AG09309 (cell line): ENCODE results near the gene SOBP.

Experiments
- DNase-seq: peaks from one replicate; pipeline ENCODE4 v3.0.0-alpha.2; 2010; ENCODE audit warnings: low read depth
- H3K4me3 ChIP-seq: 2 replicates; pipeline ENCODE4 v1.5.1; 2011; ENCODE audit warnings: mild to moderate bottlenecking, low read depth, low read length, moderate library complexity; ENCODE audit not compliant: control insufficient read depth
- TF ChIP-seq, protein P1 (sequence below): IDR thresholded peaks from 2 replicates; pipeline ENCODE4 v1.5.1; 2011; ENCODE audit warnings: mild to moderate bottlenecking, low read depth, low read length, inconsistent platforms; ENCODE audit not compliant: insufficient read depth, control insufficient read depth; ENCODE audit errors: missing control alignments

The SOBP gene

DNA sequence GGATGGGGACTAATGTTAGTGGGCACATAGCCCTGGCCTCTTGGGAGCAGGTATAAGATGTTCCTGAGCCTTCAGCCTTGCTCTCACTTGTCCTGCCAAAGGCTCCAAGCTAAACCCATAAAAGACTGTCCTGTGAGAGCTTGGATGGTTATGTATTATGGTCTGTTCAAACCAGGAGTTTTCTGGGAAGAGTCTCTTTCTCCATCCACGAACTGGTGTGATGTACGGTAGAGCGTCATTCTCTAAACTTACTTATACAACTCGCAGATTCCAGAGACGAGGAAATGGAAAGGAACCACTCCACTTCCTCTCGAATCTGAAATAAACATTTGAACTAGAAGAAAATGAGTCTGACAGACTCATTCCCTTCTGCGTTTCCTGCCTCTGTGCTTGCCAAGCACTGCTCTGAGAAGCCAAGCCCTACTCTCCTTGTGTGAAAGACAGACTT lies 5.3 kb downstream of the SOBP start:
- no peak overlapping the region; the same call in 1 of the 2 replicates for H3K4me3 ChIP-seq
- DNase-seq: no peak
- TF ChIP-seq, protein P1, sequence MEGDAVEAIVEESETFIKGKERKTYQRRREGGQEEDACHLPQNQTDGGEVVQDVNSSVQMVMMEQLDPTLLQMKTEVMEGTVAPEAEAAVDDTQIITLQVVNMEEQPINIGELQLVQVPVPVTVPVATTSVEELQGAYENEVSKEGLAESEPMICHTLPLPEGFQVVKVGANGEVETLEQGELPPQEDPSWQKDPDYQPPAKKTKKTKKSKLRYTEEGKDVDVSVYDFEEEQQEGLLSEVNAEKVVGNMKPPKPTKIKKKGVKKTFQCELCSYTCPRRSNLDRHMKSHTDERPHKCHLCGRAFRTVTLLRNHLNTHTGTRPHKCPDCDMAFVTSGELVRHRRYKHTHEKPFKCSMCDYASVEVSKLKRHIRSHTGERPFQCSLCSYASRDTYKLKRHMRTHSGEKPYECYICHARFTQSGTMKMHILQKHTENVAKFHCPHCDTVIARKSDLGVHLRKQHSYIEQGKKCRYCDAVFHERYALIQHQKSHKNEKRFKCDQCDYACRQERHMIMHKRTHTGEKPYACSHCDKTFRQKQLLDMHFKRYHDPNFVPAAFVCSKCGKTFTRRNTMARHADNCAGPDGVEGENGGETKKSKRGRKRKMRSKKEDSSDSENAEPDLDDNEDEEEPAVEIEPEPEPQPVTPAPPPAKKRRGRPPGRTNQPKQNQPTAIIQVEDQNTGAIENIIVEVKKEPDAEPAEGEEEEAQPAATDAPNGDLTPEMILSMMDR: no peak

DNA sequence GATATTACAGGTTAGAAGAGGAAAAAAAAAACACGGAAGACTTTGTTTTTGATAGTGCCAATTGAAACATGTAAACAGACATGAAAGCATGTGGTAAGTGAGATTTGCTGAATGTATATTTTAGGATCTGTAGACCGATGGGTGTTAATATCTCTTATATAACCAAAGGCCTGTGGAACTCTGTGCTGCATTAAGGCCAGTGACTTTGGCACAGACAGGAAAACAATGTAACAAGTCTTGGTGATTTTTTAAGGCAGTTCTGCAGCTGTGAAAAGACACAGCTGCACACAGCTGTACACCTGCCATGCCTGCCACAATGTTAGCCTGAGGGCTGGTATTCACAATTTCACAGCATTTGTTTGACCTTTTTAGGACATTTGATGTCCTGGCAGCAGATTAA lies 6.1 kb downstream of the SOBP start:
- no peak for DNase-seq
- H3K4me3 ChIP-seq: no peak overlapping the region
- TF ChIP-seq, protein P1: no peak

DNA sequence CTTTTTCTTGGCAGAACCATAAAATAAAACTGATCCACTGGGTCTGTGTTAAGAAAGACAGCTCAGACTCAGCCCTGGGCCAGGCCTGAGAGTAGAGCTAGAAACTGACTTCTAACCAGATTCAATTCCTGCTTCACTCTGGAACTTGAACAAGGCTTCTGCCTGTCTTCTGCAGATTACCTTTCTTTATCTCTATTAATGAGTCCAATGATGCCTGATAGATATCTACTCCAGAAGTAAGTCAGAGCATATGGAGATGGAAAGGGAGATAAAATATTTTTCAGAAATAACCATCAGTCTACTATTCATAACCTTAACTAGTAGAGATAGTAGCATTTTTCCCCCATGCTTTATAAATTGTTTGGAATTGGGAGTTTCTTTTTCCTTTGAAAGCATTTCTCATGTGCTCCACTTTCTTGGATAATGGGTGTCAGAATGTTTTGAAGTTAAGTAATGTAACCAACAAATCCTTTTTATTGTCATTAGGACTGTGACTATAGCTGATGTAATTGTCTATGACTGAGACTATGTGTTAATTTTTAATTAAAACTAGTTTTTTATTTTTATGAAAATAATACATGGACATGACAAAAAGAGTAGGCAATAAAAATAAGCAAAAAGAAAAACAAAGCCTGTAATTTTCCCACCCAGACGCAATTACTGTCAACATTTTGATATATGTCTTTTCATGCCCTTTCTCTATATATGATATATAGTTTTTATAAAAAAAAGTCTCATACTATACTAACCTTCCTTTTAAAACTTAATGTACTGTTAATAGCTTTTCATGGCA lies 7.2 kb downstream of the SOBP start:
- DNase-seq: no peak
- TF ChIP-seq, protein P1: no peak
- no peak overlapping the region for H3K4me3 ChIP-seq

GRCh38 chr6:107504270-107505026 lies 14.5 kb downstream of the SOBP start:
- DNase-seq: no peak
- no peak overlapping the region for H3K4me3 ChIP-seq
- TF ChIP-seq, protein P1: no peak

DNA sequence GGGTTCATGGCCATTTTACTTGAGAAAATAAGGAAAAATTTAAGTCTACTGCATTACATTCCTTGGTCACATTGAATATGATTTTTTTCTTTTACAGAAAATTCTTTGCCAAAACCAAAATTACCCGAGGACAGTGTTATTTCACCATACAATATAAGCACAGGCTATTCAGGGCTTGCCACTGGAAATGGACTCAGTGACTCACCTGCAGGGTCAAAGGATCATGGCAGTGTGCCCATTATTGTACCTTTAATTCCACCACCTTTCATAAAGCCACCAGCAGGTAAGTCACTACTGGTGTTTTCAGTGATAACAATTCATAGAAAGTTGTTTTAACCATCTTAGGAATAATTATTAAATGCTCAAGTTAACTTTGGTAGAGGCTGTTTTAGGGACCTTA lies 16.2 kb downstream of the SOBP start:
- TF ChIP-seq, protein P1: no peak
- DNase-seq: no peak
- H3K4me3 ChIP-seq: no peak overlapping the region

DNA sequence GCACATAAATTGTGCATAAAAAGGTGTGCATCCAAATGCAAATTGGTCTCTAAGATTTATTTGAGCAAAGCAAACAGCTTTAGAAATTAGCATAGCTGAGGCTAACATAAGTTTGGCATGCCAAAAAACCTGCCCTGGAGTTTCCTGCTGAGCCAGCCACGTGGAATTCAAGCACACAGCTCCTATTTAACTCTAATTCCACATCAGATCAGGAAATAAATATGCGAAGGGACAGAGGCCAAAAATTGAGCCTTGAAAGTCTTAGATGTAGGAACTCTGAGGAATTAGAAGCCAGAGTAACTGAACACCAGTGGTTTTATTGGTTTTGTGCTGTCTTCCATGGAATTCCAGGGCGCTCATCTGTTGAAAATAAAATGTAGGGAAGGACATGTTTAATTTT lies 19.6 kb downstream of the SOBP start:
- no peak for DNase-seq

More for the DNA sequence above, 19.6 kb downstream of the SOBP start:
- no peak overlapping the region for H3K4me3 ChIP-seq
- TF ChIP-seq, protein P1: no peak
